Parathyroid adenoma (tissue), 2 donors: ENCODE measurements around the gene CDK5R1.
A peak's percentile ranks its signal among the peaks of the same experiment; 100 is the strongest.

ENCODE experiments used
- H2AFZ ChIP-seq: fragments of 300-600 bp; sonication (generic); one replicate; pipeline ENCODE4 v1.7.0; 2017; ENCODE audit warnings: antibody characterized with exemption, mild to moderate bottlenecking
- H3K27ac ChIP-seq: fragments of 300-600 bp; sonication (generic); one replicate; pipeline ENCODE4 v1.7.0; 2017
- H3K27me3 ChIP-seq: fragments of 300-600 bp; sonication (generic); one replicate; pipeline ENCODE4 v1.7.0; 2017; ENCODE audit warnings: low read length; ENCODE audit not compliant: control insufficient read depth, insufficient read depth
- H3K36me3 ChIP-seq: fragments of 300-600 bp; sonication (generic); one replicate; pipeline ENCODE4 v1.7.0; 2017; ENCODE audit warnings: low read length; ENCODE audit not compliant: control insufficient read depth, insufficient read depth
- H3K4me1 ChIP-seq: fragments of 300-600 bp; sonication (generic); one replicate; pipeline ENCODE4 v1.7.0; 2017; ENCODE audit warnings: control low read depth
- H3K4me2 ChIP-seq: fragments of 300-600 bp; sonication (generic); one replicate; pipeline ENCODE4 v1.7.0; 2017; ENCODE audit warnings: low read length
- H3K4me3 ChIP-seq: fragments of 300-600 bp; sonication (generic); one replicate; pipeline ENCODE4 v1.7.0; 2017; ENCODE audit warnings: low read depth, low read length
- H3K79me2 ChIP-seq: fragments of 300-600 bp; sonication (generic); one replicate; pipeline ENCODE4 v1.7.0; 2017; ENCODE audit warnings: control low read depth
- H3K9ac ChIP-seq: fragments of 300-600 bp; sonication (generic); one replicate; pipeline ENCODE4 v1.7.0; 2017; ENCODE audit warnings: mild to moderate bottlenecking
- H3K9me3 ChIP-seq: fragments of 300-600 bp; sonication (generic); one replicate; pipeline ENCODE4 v1.7.0; 2017; ENCODE audit warnings: low read length; ENCODE audit not compliant: control insufficient read depth
- CTCF ChIP-seq: fragments of 300-600 bp; sonication (generic); IDR thresholded peaks from one replicate; pipeline ENCODE4 v1.7.0; 2017; ENCODE audit warnings: antibody characterized with exemption, mild to moderate bottlenecking
- donor health status: primary hyperparathyroidism.

CDK5R1 gene

GRCh38 chr17:32518646-32519227, 31.9 kb downstream of the CDK5R1 start:
- peak overlapping the region; percentile 24 for H3K4me3 ChIP-seq
- H3K9ac ChIP-seq: peak overlapping the region; percentile 6
- H3K4me1 ChIP-seq: peaks cover 7% of the 10 kb centered on the region
- H3K4me2 ChIP-seq: peak overlapping the region; percentile 62
- no peaks in the 10 kb centered on the region for H3K27me3 ChIP-seq
- no peaks in the 10 kb centered on the region for H3K36me3 ChIP-seq
- no peaks in the 10 kb centered on the region for H3K79me2 ChIP-seq
- H2AFZ ChIP-seq: peak overlapping the region; percentile 97
- H3K27ac ChIP-seq: peak overlapping the region; percentile 44
- TF ChIP-seq CTCF: no peak
- no peaks in the 10 kb centered on the region for H3K9me3 ChIP-seq

DNA sequence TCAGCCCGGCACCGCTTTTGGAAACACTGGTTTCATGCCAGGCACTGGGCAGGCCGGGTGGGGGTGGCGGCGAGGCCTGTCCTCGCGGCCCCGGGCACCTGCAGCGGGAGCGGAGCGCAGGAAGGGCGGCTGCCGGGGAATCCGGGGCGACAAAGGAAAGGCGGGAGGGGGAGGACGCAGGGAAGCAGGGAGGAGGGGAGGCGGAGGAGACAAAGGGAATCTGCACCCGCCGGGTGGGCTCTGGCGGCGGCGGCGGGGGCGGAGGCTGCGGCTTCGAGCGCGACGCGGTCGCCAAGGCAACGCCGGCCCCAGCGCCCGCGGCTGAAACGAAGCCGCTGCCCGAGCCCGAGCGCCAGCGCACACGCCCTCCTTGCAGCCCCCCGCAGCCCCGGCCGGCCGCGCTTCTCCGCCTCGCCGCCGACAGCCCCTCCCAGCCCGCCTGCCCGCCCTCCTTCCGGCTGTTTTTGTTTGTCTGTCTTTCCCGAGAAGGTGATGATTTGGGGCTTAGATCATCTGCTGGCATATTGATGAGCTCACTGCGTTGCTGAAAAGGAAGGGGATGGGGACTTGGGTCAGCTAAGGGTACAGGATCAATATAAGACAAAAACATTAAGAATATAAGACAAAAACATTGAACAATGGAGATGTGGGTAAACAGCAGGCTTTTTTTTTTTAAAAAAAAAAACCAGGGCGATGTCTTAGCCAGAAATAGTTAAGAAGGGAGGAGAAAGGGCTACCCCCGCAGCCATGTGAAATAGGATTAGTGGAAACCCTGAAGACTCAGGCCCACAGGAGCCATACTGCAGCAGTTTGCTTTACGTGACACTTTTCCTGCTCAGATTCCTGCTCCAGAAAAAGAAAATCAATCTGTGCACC, 32.7 kb downstream of the CDK5R1 start:
- Histone ChIP-seq H3K27me3 (no peaks in the 10 kb centered on the region), H3K36me3 (no peaks in the 10 kb centered on the region), H3K4me1 (peaks cover 7% of the 10 kb centered on the region), H3K4me3 (peak overlapping the region; percentile 24), H3K9me3 (no peaks in the 10 kb centered on the region), H3K79me2 (no peaks in the 10 kb centered on the region), H3K27ac (peak overlapping the region; percentile 44), H2AFZ (peak overlapping the region; percentile 97), H3K9ac (peak overlapping the region; percentile 6), H3K4me2 (peak overlapping the region; percentile 62)
- TF ChIP-seq CTCF: no peak

DNA sequence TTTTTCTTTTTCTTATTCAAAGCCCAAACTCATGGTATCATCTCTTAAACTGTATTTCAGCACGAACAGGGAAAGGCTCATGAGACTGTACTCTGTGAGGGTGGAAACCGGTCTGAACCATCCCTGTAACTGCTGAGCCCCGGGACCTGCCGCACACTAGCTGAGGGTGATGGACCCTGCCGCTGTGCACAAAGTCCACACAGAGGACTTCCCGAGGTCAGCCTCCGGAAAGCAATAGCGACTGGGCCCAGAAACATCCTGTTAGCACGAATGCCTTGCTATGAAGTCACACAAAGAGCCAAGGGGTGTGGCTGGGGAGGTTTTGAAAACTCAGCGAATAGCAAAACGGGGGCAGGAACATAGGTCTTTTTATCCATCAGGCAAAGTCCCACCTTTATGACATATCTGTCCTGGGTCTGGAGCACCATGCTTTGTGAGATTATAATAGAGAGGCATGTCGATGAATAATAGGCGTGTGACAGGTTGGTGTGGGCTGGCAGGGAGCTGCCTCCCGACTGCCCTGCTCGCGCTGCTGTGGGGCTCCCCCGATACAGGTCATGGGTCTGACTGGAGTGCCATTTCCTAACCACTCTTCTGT, 33.4 kb downstream of the CDK5R1 start:
- Histone ChIP-seq H3K9ac (no peak overlapping the region), H2AFZ (peak overlapping the region; percentile 97), H3K79me2 (no peaks in the 10 kb centered on the region), H3K4me2 (no peak overlapping the region), H3K27ac (no peak overlapping the region), H3K36me3 (no peaks in the 10 kb centered on the region), H3K27me3 (no peaks in the 10 kb centered on the region), H3K4me1 (peaks cover 7% of the 10 kb centered on the region), H3K4me3 (no peak overlapping the region), H3K9me3 (no peaks in the 10 kb centered on the region)
- no peak for TF ChIP-seq CTCF

DNA sequence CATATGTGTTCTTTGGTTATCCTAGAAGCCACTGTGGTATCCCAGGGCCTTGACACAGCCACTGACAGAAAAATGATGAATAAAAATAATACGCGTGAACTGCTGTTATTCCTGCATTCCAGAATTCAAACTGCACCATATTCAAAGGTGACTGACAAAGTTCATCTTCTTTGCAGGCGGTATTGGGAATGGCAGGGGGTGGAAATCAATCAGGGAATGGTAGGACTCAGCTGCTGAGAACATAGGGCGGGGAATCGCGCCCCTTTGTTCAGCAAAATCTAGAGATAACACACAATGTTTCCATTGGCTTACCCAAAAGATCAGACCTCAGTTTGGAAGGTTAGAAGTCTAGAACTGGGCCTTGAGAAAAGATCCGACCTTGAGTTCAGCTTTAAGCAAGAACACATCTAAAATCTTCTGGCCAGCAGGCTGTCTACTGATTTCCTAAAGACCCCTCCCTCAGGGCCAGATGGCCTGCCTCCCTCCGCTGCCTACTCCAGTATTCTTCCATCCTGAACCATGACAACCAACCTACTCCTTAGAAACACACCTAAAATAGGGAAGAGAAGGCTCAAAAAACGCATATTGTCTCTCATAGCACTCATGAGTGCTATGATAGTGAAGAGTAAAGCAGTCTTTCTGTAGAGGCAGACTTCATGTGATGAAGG, 34.1 kb downstream of the CDK5R1 start:
- no peak overlapping the region for H3K9ac ChIP-seq
- H3K27me3 ChIP-seq: no peaks in the 10 kb centered on the region
- H3K36me3 ChIP-seq: no peaks in the 10 kb centered on the region
- no peak overlapping the region for H2AFZ ChIP-seq
- no peaks in the 10 kb centered on the region for H3K79me2 ChIP-seq
- H3K4me3 ChIP-seq: no peak overlapping the region
- H3K4me2 ChIP-seq: no peak overlapping the region
- no peaks in the 10 kb centered on the region for H3K9me3 ChIP-seq
- no peak overlapping the region for H3K27ac ChIP-seq
- peaks cover 7% of the 10 kb centered on the region for H3K4me1 ChIP-seq
- TF ChIP-seq CTCF: no peak
